GM19468 (cell line): ENCODE results near the gene TMPRSS2.

Experiments
- ATAC-seq: cut with Tn5 transposase; IDR thresholded peaks from one replicate; pipeline ENCODE4 v1.9.1; 2021; ENCODE audit warnings: mild to moderate bottlenecking, moderate library complexity, moderate number of reproducible peaks; ENCODE audit not compliant: unreplicated experiment; ENCODE audit errors: extremely low read depth

The TMPRSS2 gene

GRCh38 chr21:41458121-41458520 lies 49.8 kb downstream of the TMPRSS2 start:
- no peak for ATAC-seq

GRCh38 chr21:41453761-41454160 lies 54.2 kb downstream of the TMPRSS2 start:
- no peak for ATAC-seq

- no peak for ATAC-seq
Observed at GRCh38 chr21:41453198-41453597, 54.8 kb downstream of the TMPRSS2 start.

- no peak for ATAC-seq
Observed at GRCh38 chr21:41451753-41452676, 55.9 kb downstream of the TMPRSS2 start.

GRCh38 chr21:41449613-41450012 lies 58.3 kb downstream of the TMPRSS2 start:
- no peak for ATAC-seq

GRCh38 chr21:41447356-41447755 lies 60.6 kb downstream of the TMPRSS2 start:
- no peak for ATAC-seq

- no peak for ATAC-seq
Observed at GRCh38 chr21:41446586-41446985, 61.4 kb downstream of the TMPRSS2 start.

- ATAC-seq: no peak
Observed at GRCh38 chr21:41445465-41445862, 62.5 kb downstream of the TMPRSS2 start.

- ATAC-seq: no peak
Observed at GRCh38 chr21:41444703-41445464, 63.1 kb downstream of the TMPRSS2 start.

GRCh38 chr21:41443562-41443961 lies 64.4 kb downstream of the TMPRSS2 start:
- no peak for ATAC-seq

- no peak for ATAC-seq
Observed at GRCh38 chr21:41442481-41443186, 65.3 kb downstream of the TMPRSS2 start.

GRCh38 chr21:41441546-41441945 lies 66.4 kb downstream of the TMPRSS2 start:
- no peak for ATAC-seq

GRCh38 chr21:41439248-41439647 lies 68.7 kb downstream of the TMPRSS2 start:
- no peak for ATAC-seq

- no peak for ATAC-seq
Observed at GRCh38 chr21:41438425-41439113, 69.4 kb downstream of the TMPRSS2 start.

GRCh38 chr21:41437729-41438128 lies 70.2 kb downstream of the TMPRSS2 start:
- no peak for ATAC-seq

- no peak for ATAC-seq
Observed at GRCh38 chr21:41435706-41436105, 72.3 kb downstream of the TMPRSS2 start.

GRCh38 chr21:41433566-41433965 lies 74.4 kb downstream of the TMPRSS2 start:
- no peak for ATAC-seq

- no peak for ATAC-seq
Observed at GRCh38 chr21:41432562-41433460, 75.1 kb downstream of the TMPRSS2 start.
